SK-N-MC (cell line): Measurements from ENCODE around the gene YWHAH.

Experiments
- DNase-seq: peaks from one replicate; pipeline ENCODE4 v3.0.0-alpha.2; 2011; ENCODE audit warnings: low read depth, low spot score
- H3K27ac ChIP-seq: fragments of 200-600 bp; sonication (generic); 2 replicates; pipeline ENCODE4 v1.5.1; 2016; ENCODE audit warnings: mixed run types
- H3K36me3 ChIP-seq: fragments of 200-600 bp; sonication (generic); 2 replicates; pipeline ENCODE4 v1.6.1; 2017; ENCODE audit warnings: antibody characterized with exemption, low read length, mixed read lengths; ENCODE audit not compliant: insufficient read depth
- H3K4me3 ChIP-seq: fragments of 200-600 bp; sonication (generic); 2 replicates; pipeline ENCODE4 v1.5.1; 2016
- H3K9ac ChIP-seq: fragments of 200-600 bp; sonication (generic); 2 replicates; pipeline ENCODE4 v1.8.0; 2017; ENCODE audit warnings: mixed run types, mixed read lengths; ENCODE audit not compliant: insufficient read length
- H3K9me3 ChIP-seq: fragments of 200-600 bp; sonication (generic); 2 replicates; pipeline ENCODE4 v1.6.1; 2017; ENCODE audit warnings: low read depth, mild to moderate bottlenecking, antibody characterized with exemption, low read length, moderate library complexity, mixed read lengths
- EZH2 ChIP-seq: fragments of 200-600 bp; sonication (generic); IDR thresholded peaks from one replicate; pipeline ENCODE4 v1.6.1; 2017; ENCODE audit warnings: antibody characterized with exemption
- FOXP2 ChIP-seq: optimal IDR thresholded peaks from 2 replicates; pipeline ENCODE3; 2011; ENCODE audit warnings: mild to moderate bottlenecking, moderate library complexity; ENCODE audit not compliant: insufficient read depth; ENCODE audit errors: extremely low read length, control extremely low read depth
- POLR2AphosphoS5 ChIP-seq: IDR thresholded peaks from 2 replicates; pipeline ENCODE4 v1.6.1; 2012; ENCODE audit warnings: mild to moderate bottlenecking, low read depth, low read length, borderline replicate concordance

The YWHAH gene

GRCh38 chr22:31960767-31961166, 16.4 kb downstream of the YWHAH start:
- TF ChIP-seq EZH2 (no peak), POLR2AphosphoS5 (no peak)
- Histone ChIP-seq H3K9me3 (no peaks in the 10 kb centered on the region), H3K27ac (no peak overlapping the region), H3K36me3 (peaks cover 29% of the 10 kb centered on the region), H3K9ac (no peak overlapping the region), H3K4me3 (no peak overlapping the region)
- no peak for DNase-seq

GRCh38 chr22:31962387-31963125, 18.2 kb downstream of the YWHAH start:
- peaks cover 11% of the 10 kb centered on the region for H3K36me3 ChIP-seq
- no peak overlapping the region for H3K4me3 ChIP-seq
- no peaks in the 10 kb centered on the region for H3K9me3 ChIP-seq
- TF ChIP-seq FOXP2 (no peak), POLR2AphosphoS5 (no peak), EZH2 (no peak)
- no peak overlapping the region for H3K9ac ChIP-seq
- DNase-seq = no peak
- H3K27ac ChIP-seq = no peak overlapping the region

GRCh38 chr22:31968022-31968421, 23.7 kb downstream of the YWHAH start:
- no peaks in the 10 kb centered on the region for H3K36me3 ChIP-seq
- DNase-seq = no peak
- H3K4me3 ChIP-seq = no peak overlapping the region
- H3K9ac ChIP-seq = no peak overlapping the region
- no peaks in the 10 kb centered on the region for H3K9me3 ChIP-seq
- TF ChIP-seq EZH2 (no peak), FOXP2 (no peak), POLR2AphosphoS5 (no peak)
- H3K27ac ChIP-seq = no peak overlapping the region

- Histone ChIP-seq H3K9me3 (no peaks in the 10 kb centered on the region), H3K27ac (no peak overlapping the region), H3K9ac (no peak overlapping the region), H3K36me3 (no peaks in the 10 kb centered on the region), H3K4me3 (peak overlapping the region; percentile 78)
- no peak for TF ChIP-seq POLR2AphosphoS5
- TF ChIP-seq FOXP2 = no peak
- no peak for TF ChIP-seq EZH2
- no peak for DNase-seq
Observed at GRCh38 chr22:31969789-31970489, 25.6 kb downstream of the YWHAH start.

- peak overlapping the region; percentile 78 for H3K4me3 ChIP-seq
- no peak overlapping the region for H3K9ac ChIP-seq
- H3K27ac ChIP-seq = no peak overlapping the region
- DNase-seq = no peak
- no peaks in the 10 kb centered on the region for H3K9me3 ChIP-seq
- no peaks in the 10 kb centered on the region for H3K36me3 ChIP-seq
- TF ChIP-seq POLR2AphosphoS5 (no peak), FOXP2 (peak; percentile 57)
Observed at GRCh38 chr22:31970490-31971444, 26.4 kb downstream of the YWHAH start.

GRCh38 chr22:31972180-31972579, 27.8 kb downstream of the YWHAH start:
- Histone ChIP-seq H3K9ac (no peak overlapping the region), H3K4me3 (no peak overlapping the region), H3K27ac (no peak overlapping the region), H3K36me3 (no peaks in the 10 kb centered on the region), H3K9me3 (no peaks in the 10 kb centered on the region)
- TF ChIP-seq POLR2AphosphoS5 (no peak), EZH2 (no peak), FOXP2 (no peak)
- no peak for DNase-seq

- Histone ChIP-seq H3K36me3 (no peaks in the 10 kb centered on the region), H3K9me3 (no peaks in the 10 kb centered on the region), H3K9ac (no peak overlapping the region), H3K4me3 (no peak overlapping the region), H3K27ac (no peak overlapping the region)
- TF ChIP-seq POLR2AphosphoS5 (no peak), FOXP2 (no peak), EZH2 (no peak)
- no peak for DNase-seq
Observed at GRCh38 chr22:31973739-31974138, 29.4 kb downstream of the YWHAH start.
